ENCODE results near the gene RBMY1F. TPM values are rescaled to one million over a fixed set of nuclear protein-coding genes. Genes with fewer than 3 reads are reported as not detected.
"Not testable (repeated sequence)": the region's sequence is repeated elsewhere in the genome, so short reads cannot be mapped to it uniquely, and the experiment has no call there.

The RBMY1F gene
- polyA plus RNA-seq (2013, experiment 1 of 2) = not detected
- polyA plus RNA-seq (2013, experiment 2 of 2) = not detected

DNA sequence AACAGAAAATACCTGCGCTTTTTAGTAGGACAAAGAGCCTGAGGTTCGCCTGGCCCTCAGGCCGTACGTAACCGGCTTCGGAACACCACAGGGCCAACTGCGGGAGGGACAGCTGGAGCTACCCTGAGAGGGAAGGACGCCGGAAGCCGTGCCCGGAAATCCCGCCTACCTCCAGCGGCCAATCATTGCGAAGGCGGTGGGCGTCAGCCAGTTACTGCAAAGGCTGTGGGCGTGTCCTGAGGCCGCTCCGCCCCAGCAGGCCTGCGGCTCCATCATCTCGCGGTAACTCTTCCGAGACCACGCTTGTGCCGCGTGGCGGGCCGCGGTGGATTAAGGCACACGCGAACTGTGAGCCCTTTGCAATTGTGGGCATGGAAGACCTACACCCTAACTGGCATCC is at the start of gene RBMY1F:
Gene RBMY1F (minus strand): TSS at position 101 of the 400 bp plus-strand sequence. CDS start 1,954 bp downstream, outside the sequence.
- H3K4me2 ChIP-seq (ENCODE audit: low read length); DNase-seq; H3K56ac ChIP-seq (ENCODE audit: low read length); H3K79me2 ChIP-seq (ENCODE audit: control insufficient read depth, insufficient read depth, low read length); H2BK120ac ChIP-seq (ENCODE audit: low read depth, low read length); H2BK15ac ChIP-seq (replicated peaks; ENCODE audit: low read depth); H3K27me3 ChIP-seq (ENCODE audit: insufficient read depth, low read length, poor library complexity); H2BK5ac ChIP-seq (ENCODE audit: low read length); H4K8ac ChIP-seq (ENCODE audit: low read depth, low read length); H4K5ac ChIP-seq (ENCODE audit: low read length); H3K18ac ChIP-seq (ENCODE audit: low read length); H3K36me3 ChIP-seq (ENCODE audit: control insufficient read depth, insufficient read depth, low read length); H3K79me1 ChIP-seq (ENCODE audit: low read length); H3K27ac ChIP-seq (ENCODE audit: low read depth, low read length); H3K4me1 ChIP-seq (ENCODE audit: control insufficient read depth, low read depth, low read length); H2AK5ac ChIP-seq (ENCODE audit: low read length); H3K4me3 ChIP-seq (ENCODE audit: low read length); H3K4ac ChIP-seq (ENCODE audit: low read depth, low read length); H3K9ac ChIP-seq (ENCODE audit: low read length); H3K23ac ChIP-seq (ENCODE audit: low read length): not testable (repeated sequence)
- no CpG with 5 or more reads among the region's 31 CpGs for WGBS (ENCODE audit: extremely low coverage, insufficient coverage, low lambda C conversion rate)

DNA sequence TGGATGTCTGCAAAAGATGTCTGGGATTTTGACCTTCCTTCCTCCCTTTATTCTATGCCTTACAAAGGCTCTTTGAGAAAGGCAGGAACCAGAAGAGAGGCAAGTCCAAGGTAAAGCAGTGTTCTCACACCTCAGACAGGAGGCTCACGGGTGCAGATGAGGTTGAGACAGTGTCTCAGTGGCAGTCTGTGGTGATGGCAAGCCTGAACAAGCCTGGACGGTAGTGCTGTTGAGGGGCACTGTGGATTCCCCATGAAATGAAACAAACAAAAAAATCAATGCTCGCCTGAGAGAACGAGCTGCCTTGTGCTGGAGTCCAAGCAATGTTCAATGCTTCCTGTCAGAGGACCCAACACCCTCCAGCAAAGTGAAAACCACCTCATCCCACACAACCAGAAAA is 31.6 kb downstream of the RBMY1F start:
- no CpG with 5 or more reads among the region's 4 CpGs for WGBS (ENCODE audit: extremely low coverage, insufficient coverage, low lambda C conversion rate)
- H3K4me3 ChIP-seq (ENCODE audit: low read length); H3K27me3 ChIP-seq (ENCODE audit: insufficient read depth, low read length, poor library complexity); H3K4ac ChIP-seq (ENCODE audit: low read depth, low read length); H2BK15ac ChIP-seq (replicated peaks; ENCODE audit: low read depth); H2BK5ac ChIP-seq (ENCODE audit: low read length); H4K5ac ChIP-seq (ENCODE audit: low read length); H4K8ac ChIP-seq (ENCODE audit: low read depth, low read length); H3K18ac ChIP-seq (ENCODE audit: low read length); H3K36me3 ChIP-seq (ENCODE audit: control insufficient read depth, insufficient read depth, low read length); H3K79me1 ChIP-seq (ENCODE audit: low read length); H3K9ac ChIP-seq (ENCODE audit: low read length); H3K79me2 ChIP-seq (ENCODE audit: control insufficient read depth, insufficient read depth, low read length); H3K23ac ChIP-seq (ENCODE audit: low read length); H3K4me1 ChIP-seq (ENCODE audit: control insufficient read depth, low read depth, low read length); H2BK120ac ChIP-seq (ENCODE audit: low read depth, low read length); H3K4me2 ChIP-seq (ENCODE audit: low read length); H3K56ac ChIP-seq (ENCODE audit: low read length); H2AK5ac ChIP-seq (ENCODE audit: low read length); DNase-seq; H3K27ac ChIP-seq (ENCODE audit: low read depth, low read length): not testable (repeated sequence)

DNA sequence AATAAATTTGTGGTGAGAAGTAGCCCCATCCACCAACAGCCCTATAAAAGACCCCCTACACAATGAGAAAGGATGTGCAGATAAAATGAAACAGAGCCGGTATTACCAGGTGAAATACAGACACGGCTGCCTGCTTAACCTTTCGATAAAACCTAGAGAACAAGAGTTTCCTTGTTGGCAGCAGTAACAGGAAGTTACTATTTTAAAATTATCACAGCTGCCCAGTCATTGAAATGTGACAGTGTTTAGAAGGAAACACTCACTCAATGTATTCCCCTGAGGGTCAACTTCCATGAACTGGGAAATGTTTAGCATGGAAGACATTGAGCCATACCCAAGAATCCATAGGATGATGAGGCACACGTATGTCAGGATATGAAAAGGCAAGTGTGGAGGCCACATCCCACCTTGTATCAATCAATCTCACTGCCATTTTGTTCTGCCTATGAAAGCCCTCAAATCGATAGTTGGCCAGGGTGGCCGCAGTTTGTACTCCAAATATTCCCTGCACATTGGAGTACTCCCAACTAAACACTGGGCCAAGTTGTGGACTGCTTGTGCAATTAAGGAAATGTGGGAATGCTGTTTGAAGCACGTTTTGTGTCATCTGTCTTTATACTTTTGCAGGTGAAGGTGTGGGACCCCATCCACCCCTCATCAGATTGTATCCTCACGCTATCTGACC is 41.6 kb downstream of the RBMY1F start:
- H3K18ac ChIP-seq (ENCODE audit: low read length); H3K4me1 ChIP-seq (ENCODE audit: control insufficient read depth, low read depth, low read length); H3K23ac ChIP-seq (ENCODE audit: low read length); H3K4me2 ChIP-seq (ENCODE audit: low read length); H2BK15ac ChIP-seq (replicated peaks; ENCODE audit: low read depth); H3K27me3 ChIP-seq (ENCODE audit: insufficient read depth, low read length, poor library complexity); H3K4me3 ChIP-seq (ENCODE audit: low read length); H2AK5ac ChIP-seq (ENCODE audit: low read length); H4K5ac ChIP-seq (ENCODE audit: low read length); DNase-seq; H3K27ac ChIP-seq (ENCODE audit: low read depth, low read length); H3K79me2 ChIP-seq (ENCODE audit: control insufficient read depth, insufficient read depth, low read length); H3K36me3 ChIP-seq (ENCODE audit: control insufficient read depth, insufficient read depth, low read length); H3K56ac ChIP-seq (ENCODE audit: low read length); H2BK120ac ChIP-seq (ENCODE audit: low read depth, low read length); H2BK5ac ChIP-seq (ENCODE audit: low read length); H3K4ac ChIP-seq (ENCODE audit: low read depth, low read length); H4K8ac ChIP-seq (ENCODE audit: low read depth, low read length); H3K79me1 ChIP-seq (ENCODE audit: low read length); H3K9ac ChIP-seq (ENCODE audit: low read length): not testable (repeated sequence)
- no CpG with 5 or more reads among the region's 8 CpGs for WGBS (ENCODE audit: extremely low coverage, insufficient coverage, low lambda C conversion rate)

DNA sequence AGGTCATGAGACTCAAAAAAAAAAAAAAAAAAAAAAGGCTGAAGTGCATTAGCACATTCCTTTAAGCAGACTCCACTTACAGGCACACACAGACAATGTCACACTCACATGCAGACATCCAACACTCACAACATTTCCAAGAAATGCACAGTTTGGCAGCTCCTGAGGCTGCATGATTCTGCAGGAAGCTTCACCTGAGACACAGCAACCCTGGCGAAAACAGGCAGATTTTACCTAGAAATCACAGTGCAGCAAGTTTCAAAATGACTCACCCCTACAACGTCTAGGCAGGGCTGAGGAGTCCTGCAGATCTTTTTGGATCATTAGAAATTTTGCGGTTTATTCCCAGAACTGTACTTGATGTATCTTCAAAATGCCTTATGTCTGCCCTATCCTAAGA is 48.0 kb downstream of the RBMY1F start:
- not testable (repeated sequence) for H3K27me3 ChIP-seq (ENCODE audit: insufficient read depth, low read length, poor library complexity); H3K23ac ChIP-seq (ENCODE audit: low read length); H3K4me1 ChIP-seq (ENCODE audit: control insufficient read depth, low read depth, low read length); H2AK5ac ChIP-seq (ENCODE audit: low read length); H3K36me3 ChIP-seq (ENCODE audit: control insufficient read depth, insufficient read depth, low read length); H3K56ac ChIP-seq (ENCODE audit: low read length); H2BK15ac ChIP-seq (replicated peaks; ENCODE audit: low read depth); H2BK5ac ChIP-seq (ENCODE audit: low read length); H3K18ac ChIP-seq (ENCODE audit: low read length); H3K4me3 ChIP-seq (ENCODE audit: low read length); H3K27ac ChIP-seq (ENCODE audit: low read depth, low read length); H3K4ac ChIP-seq (ENCODE audit: low read depth, low read length); H2BK120ac ChIP-seq (ENCODE audit: low read depth, low read length); H4K8ac ChIP-seq (ENCODE audit: low read depth, low read length); H3K79me1 ChIP-seq (ENCODE audit: low read length); H3K9ac ChIP-seq (ENCODE audit: low read length); H3K79me2 ChIP-seq (ENCODE audit: control insufficient read depth, insufficient read depth, low read length); DNase-seq; H3K4me2 ChIP-seq (ENCODE audit: low read length); H4K5ac ChIP-seq (ENCODE audit: low read length)
- WGBS (ENCODE audit: extremely low coverage, insufficient coverage, low lambda C conversion rate) = no CpG with 5 or more reads among the region's 3 CpGs

DNA sequence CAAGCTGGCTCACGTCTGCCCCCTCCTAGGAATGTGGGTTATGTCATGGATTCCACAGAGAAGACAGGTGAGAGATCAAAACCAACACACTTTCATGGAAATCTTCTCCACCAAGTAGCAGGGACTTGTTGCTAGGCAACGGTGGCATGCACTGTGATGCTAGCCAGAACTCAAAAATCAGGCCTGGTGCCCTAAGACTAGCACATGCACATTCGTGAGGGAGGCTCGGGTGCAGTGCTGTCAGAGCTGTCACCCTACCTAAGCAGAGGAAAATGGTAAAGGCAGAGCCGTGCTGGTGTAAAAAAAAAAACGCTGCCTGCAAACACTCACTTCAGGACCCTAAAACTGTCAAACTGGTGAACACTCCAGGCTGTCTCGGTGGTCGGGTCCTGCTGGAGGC is 52.2 kb downstream of the RBMY1F start:
- not testable (repeated sequence) for H3K79me2 ChIP-seq (ENCODE audit: control insufficient read depth, insufficient read depth, low read length); H2BK120ac ChIP-seq (ENCODE audit: low read depth, low read length); H3K4me1 ChIP-seq (ENCODE audit: control insufficient read depth, low read depth, low read length); H3K9ac ChIP-seq (ENCODE audit: low read length); DNase-seq; H3K56ac ChIP-seq (ENCODE audit: low read length); H3K36me3 ChIP-seq (ENCODE audit: control insufficient read depth, insufficient read depth, low read length); H3K27me3 ChIP-seq (ENCODE audit: insufficient read depth, low read length, poor library complexity); H3K4me2 ChIP-seq (ENCODE audit: low read length); H3K4me3 ChIP-seq (ENCODE audit: low read length); H3K4ac ChIP-seq (ENCODE audit: low read depth, low read length); H2BK15ac ChIP-seq (replicated peaks; ENCODE audit: low read depth); H4K8ac ChIP-seq (ENCODE audit: low read depth, low read length); H3K27ac ChIP-seq (ENCODE audit: low read depth, low read length); H2AK5ac ChIP-seq (ENCODE audit: low read length); H4K5ac ChIP-seq (ENCODE audit: low read length); H3K18ac ChIP-seq (ENCODE audit: low read length); H3K23ac ChIP-seq (ENCODE audit: low read length); H2BK5ac ChIP-seq (ENCODE audit: low read length); H3K79me1 ChIP-seq (ENCODE audit: low read length)
- WGBS (ENCODE audit: extremely low coverage, insufficient coverage, low lambda C conversion rate) = no CpG with 5 or more reads among the region's 8 CpGs
